SK-N-SH treated with all-trans-retinoic acid at 6 μM for 48 hours (cell line): Measurements from ENCODE around the gene CFP.

Source experiments
- CSDC2 ChIP-seq: fragments of 250-450 bp; sonication (Bioruptor Pico); IDR thresholded peaks from 2 replicates; pipeline ENCODE4 v1.5.0; 2020; ENCODE audit warnings: mild to moderate bottlenecking, moderate library complexity
- ESRRG ChIP-seq: fragments of 250-450 bp; sonication (Bioruptor Pico); IDR thresholded peaks from 2 replicates; pipeline ENCODE4 v1.6.1; 2021; ENCODE audit warnings: mild to moderate bottlenecking
- ISL1 ChIP-seq: fragments of 250-450 bp; sonication (Bioruptor Pico); IDR thresholded peaks from 2 replicates; pipeline ENCODE4 v2.1.2; 2022; ENCODE audit warnings: mild to moderate bottlenecking, moderate library complexity
- PATZ1 ChIP-seq: fragments of 250-450 bp; sonication (Bioruptor Pico); IDR thresholded peaks from 2 replicates; pipeline ENCODE4 v1.8.0; 2020; ENCODE audit warnings: mild to moderate bottlenecking, moderate library complexity, borderline replicate concordance
- PPARA ChIP-seq: fragments of 250-450 bp; sonication (Bioruptor Pico); IDR thresholded peaks from 2 replicates; pipeline ENCODE4 v1.5.0; 2020; ENCODE audit warnings: mild to moderate bottlenecking, borderline replicate concordance
- RARB ChIP-seq: fragments of 250-450 bp; sonication (Bioruptor Pico); IDR thresholded peaks from 2 replicates; pipeline ENCODE4 v1.8.0; 2021; ENCODE audit warnings: mild to moderate bottlenecking, moderate library complexity
- SNAI2 ChIP-seq: fragments of 250-450 bp; sonication (Bioruptor Pico); IDR thresholded peaks from 2 replicates; pipeline ENCODE4 v1.5.0; 2020; ENCODE audit warnings: mild to moderate bottlenecking, moderate library complexity
- TCF4 ChIP-seq: fragments of 250-450 bp; sonication (Bioruptor Pico); IDR thresholded peaks from 2 replicates; pipeline ENCODE4 v1.8.0; 2021; ENCODE audit warnings: mild to moderate bottlenecking, moderate library complexity, borderline replicate concordance
- TOX ChIP-seq: fragments of 250-450 bp; sonication (Bioruptor Pico); IDR thresholded peaks from 2 replicates; pipeline ENCODE4 v1.8.0; 2021; ENCODE audit warnings: mild to moderate bottlenecking, moderate library complexity, borderline replicate concordance
- ZFP3 ChIP-seq: fragments of 250-450 bp; sonication (Bioruptor Pico); IDR thresholded peaks from 2 replicates; pipeline ENCODE4 v1.5.0; 2020; ENCODE audit warnings: mild to moderate bottlenecking, moderate library complexity
- ZNF565 ChIP-seq: fragments of 450-650 bp; formaldehyde crosslinking; conservative IDR thresholded peaks from 2 replicates; pipeline ENCODE4 v1.5.0; 2020; ENCODE audit warnings: low read depth, mild to moderate bottlenecking, moderate library complexity

GRCh38 chrX:47579537-47579936 lies 50.2 kb downstream of the CFP start:
- TF ChIP-seq ZFP3 (CRISPR knock-in tag), result no peak
- TF ChIP-seq ISL1 (CRISPR knock-in tag), result no peak
- no peak for TF ChIP-seq ESRRG (CRISPR knock-in tag)
- TF ChIP-seq TOX (CRISPR knock-in tag), result no peak
- no peak for TF ChIP-seq PATZ1 (CRISPR knock-in tag)
- no peak for TF ChIP-seq CSDC2
- no peak for TF ChIP-seq SNAI2
- TF ChIP-seq RARB (CRISPR knock-in tag), result no peak
- TF ChIP-seq PPARA (CRISPR knock-in tag), result no peak
- no peak for TF ChIP-seq TCF4 (CRISPR knock-in tag)
- TF ChIP-seq ZNF565, result no peak
